SK-N-SH (cell line): ENCODE results near the gene ADNP2. TPM values are rescaled to one million over a fixed set of nuclear protein-coding genes. Genes with fewer than 3 reads are reported as not detected.

Experiments used
- CTCF ChIA-PET: fragments of 300-600, 350-600 bp; formaldehyde crosslinking; extraction: SDS; loops from one replicate; lab custom pipeline; 2021; lab: Yijun Ruan, JAX
- POLR2A ChIA-PET: fragments of 350-600 bp; sonication (Branson Sonifier 250); formaldehyde crosslinking; extraction: SDS; loops from one replicate; lab custom pipeline; 2020; ENCODE audit warnings: antibody characterized with exemption, inconsistent platforms; lab: Yijun Ruan, JAX
- DNase-seq: peaks from one replicate; pipeline ENCODE4 v3.0.0; 2012
- H2AFZ ChIP-seq: fragments of 200-600 bp; sonication (generic); 2 replicates; pipeline ENCODE4 v1.8.1; 2016; ENCODE audit warnings: antibody characterized with exemption, mild to moderate bottlenecking, low read depth
- H3F3A ChIP-seq: fragments of 200-600 bp; sonication (generic); replicated peaks from 2 replicates; pipeline ENCODE3; 2016; ENCODE audit warnings: antibody characterized with exemption, mild to moderate bottlenecking; ENCODE audit not compliant: insufficient read depth
- H3K27ac ChIP-seq, 2 experiments: fragments of 200-500 bp in 1 of 2; fragments of 200-600 bp in 1 of 2; sonication (Bioruptor generic) in 1 of 2; sonication (generic), shearing (Covaris generic) in 1 of 2; 2 replicates each; pipeline versions ENCODE4 v1.5.1 to v1.6.1; 2014 to 2016; ENCODE audit warnings: low read depth in 2 of 2, inconsistent platforms in 1 of 2, low read length in 1 of 2, mild to moderate bottlenecking in 1 of 2, mixed read lengths in 1 of 2
- H3K27me3 ChIP-seq: fragments of 200-600 bp; sonication (generic), shearing (Covaris generic); 2 replicates; pipeline ENCODE4 v1.6.1; 2016; ENCODE audit warnings: mixed run types; ENCODE audit not compliant: insufficient read depth
- H3K36me3 ChIP-seq, 2 experiments: fragments of 200-500 bp in 1 of 2; fragments of 200-600 bp in 1 of 2; sonication (Bioruptor generic) in 1 of 2; sonication (generic) in 1 of 2; replicated peaks in 1 of 2; 2 replicates each; pipeline versions ENCODE3 to v1.5.1; 2014 to 2016; ENCODE audit warnings: low read length in 1 of 2, mild to moderate bottlenecking in 1 of 2; ENCODE audit not compliant: insufficient read depth in 2 of 2, control insufficient read depth in 1 of 2
- H3K4me1 ChIP-seq, 2 experiments: fragments of 200-500 bp in 1 of 2; fragments of 200-600 bp in 1 of 2; sonication (Bioruptor generic) in 1 of 2; sonication (generic), shearing (Covaris generic) in 1 of 2; 2 replicates each; pipeline versions ENCODE4 v1.5.1 to v1.6.1; 2014 to 2016; ENCODE audit warnings: low read depth in 1 of 2, low read length in 1 of 2, mixed run types in 1 of 2; ENCODE audit not compliant: insufficient read depth in 2 of 2, control insufficient read depth in 1 of 2
- H3K4me2 ChIP-seq: fragments of 200-600 bp; sonication (generic), shearing (Covaris generic); 2 replicates; pipeline ENCODE4 v1.6.1; 2017; ENCODE audit warnings: mixed run types
- H3K4me3 ChIP-seq, 2 experiments: fragments of 200-500 bp in 1 of 2; fragments of 200-600 bp in 1 of 2; sonication (Bioruptor generic) in 1 of 2; sonication (generic), shearing (Covaris generic) in 1 of 2; 2 replicates each; pipeline versions ENCODE4 v1.5.1 to v1.8.1; 2014 to 2016; ENCODE audit warnings: low read depth in 2 of 2, inconsistent platforms in 1 of 2, low read length in 1 of 2, mild to moderate bottlenecking in 1 of 2, mixed read lengths in 1 of 2, moderate library complexity in 1 of 2
- H3K79me2 ChIP-seq: fragments of 200-600 bp; sonication (generic); 2 replicates; pipeline ENCODE4 v1.8.1; 2017; ENCODE audit warnings: mild to moderate bottlenecking; ENCODE audit not compliant: insufficient read depth
- H3K9ac ChIP-seq: fragments of 200-600 bp; sonication (generic); 2 replicates; pipeline ENCODE4 v1.6.1; 2017; ENCODE audit warnings: mixed run types
- H3K9me2 ChIP-seq: fragments of 200-600 bp; sonication (generic); 2 replicates; pipeline ENCODE4 v1.6.1; 2017; ENCODE audit warnings: mixed run types
- H3K9me3 ChIP-seq: fragments of 200-600 bp; sonication (generic); 2 replicates; pipeline ENCODE4 v1.6.1; 2017; ENCODE audit warnings: mixed run types, mild to moderate bottlenecking, moderate library complexity
- H4K20me1 ChIP-seq: fragments of 200-600 bp; sonication (generic); 2 replicates; pipeline ENCODE4 v1.6.1; 2017; ENCODE audit warnings: mild to moderate bottlenecking, mixed run types; ENCODE audit not compliant: insufficient read depth
- EZH2phosphoT487 ChIP-seq: fragments of 200-600 bp; sonication (generic); IDR thresholded peaks from 2 replicates; pipeline ENCODE4 v1.6.1; 2017; ENCODE audit warnings: low read depth, mixed run types, mild to moderate bottlenecking, antibody characterized with exemption, moderate library complexity, borderline replicate concordance
- FOXM1 ChIP-seq: IDR thresholded peaks from 2 replicates; pipeline ENCODE4 v1.4.0; 2012; ENCODE audit warnings: low read depth, mild to moderate bottlenecking
- GATA2 ChIP-seq: sonication (generic); formaldehyde crosslinking; IDR thresholded peaks from 2 replicates; pipeline ENCODE4 v1.5.0; 2020; ENCODE audit warnings: mild to moderate bottlenecking, missing genetic modification reagents
- IRF3 ChIP-seq: fragments of 150-350 bp; IDR thresholded peaks from 2 replicates; pipeline ENCODE4 v1.6.1; 2016; ENCODE audit warnings: mild to moderate bottlenecking, low read depth, low read length
- JUND ChIP-seq: IDR thresholded peaks from 2 replicates; pipeline ENCODE4 v1.4.0; 2012
- MXI1 ChIP-seq: IDR thresholded peaks from 2 replicates; pipeline ENCODE4 v1.6.1; 2012; ENCODE audit warnings: mild to moderate bottlenecking, low read depth, low read length, improper control_type of control experiment
- POLR2AphosphoS5 ChIP-seq: IDR thresholded peaks from 2 replicates; pipeline ENCODE4 v1.6.1; 2012; ENCODE audit warnings: low read depth, low read length
- REST ChIP-seq: IDR thresholded peaks from 2 replicates; pipeline ENCODE4 v1.6.1; 2012; ENCODE audit warnings: mild to moderate bottlenecking, low read depth, low read length, moderate library complexity
- USF1 ChIP-seq: IDR thresholded peaks from 2 replicates; pipeline ENCODE4 v1.4.0; 2012; ENCODE audit warnings: low read depth, borderline replicate concordance
- USF2 ChIP-seq: fragments of 150-350 bp; IDR thresholded peaks from 2 replicates; pipeline ENCODE4 v1.6.1; 2017; ENCODE audit warnings: antibody characterized with exemption, low read length, low read depth, borderline replicate concordance
- WGBS: methylation state at CpG from one replicate; pipeline ENCODE4 v1.1.6; 2017; ENCODE audit warnings: low lambda C conversion rate; 5-methylcytosine and 5-hydroxymethylcytosine counted together
- polyA plus RNA-seq, 3 experiments: library from polyadenylated mRNA; depleted of rRNA; stranded (reverse); fragments of >200 nt; gene quantifications; 2 replicates each; pipeline ENCODE4 v1.2.3, GENCODE V29; 2012

Gene ADNP2
- polyA plus RNA-seq, 1 of the 3 experiments (the other 2 are of a cell fraction) = 4.3 TPM

GRCh38 chr18:80086281-80086680 is 22.8 kb upstream of the ADNP2 start (continued):
- TF ChIP-seq JUND = no peak

- Histone ChIP-seq H3K4me1 (no peaks in the 10 kb centered on the region), H3K9me2 (no peaks in the 10 kb centered on the region), H3K9ac (no peak overlapping the region), H3F3A (no peaks in the 10 kb centered on the region), H3K27ac (no peak overlapping the region), H3K27me3 (peaks cover 6% of the 10 kb centered on the region; the same call in 1 of the 2 replicates), H3K4me3 (no peak overlapping the region), H4K20me1 (no peaks in the 10 kb centered on the region), H3K36me3 (no peaks in the 10 kb centered on the region), H2AFZ (no peak overlapping the region), H3K4me2 (no peak overlapping the region), H3K9me3 (peaks cover 21% of the 10 kb centered on the region), H3K79me2 (no peaks in the 10 kb centered on the region)
- ChIA-PET CTCF (no interaction called here), POLR2A (no interaction called here)
- TF ChIP-seq REST = no peak
- TF ChIP-seq FOXM1 = no peak
- no peak for TF ChIP-seq GATA2 (CRISPR knock-in tag)
- no peak for TF ChIP-seq MXI1
- no peak for TF ChIP-seq IRF3
- no peak for TF ChIP-seq USF1
- no peak for TF ChIP-seq EZH2phosphoT487
- no peak for TF ChIP-seq USF2
- no peak for TF ChIP-seq POLR2AphosphoS5
- 16% methylated on average over 2 of the region's 2 CpGs for WGBS
- no peak for DNase-seq
These were observed 21.0 kb upstream of the ADNP2 start for GRCh38 chr18:80088036-80088435.
